LNCAP (cell line): ENCODE data around the gene MAST4.

Source experiments
- CTCF ChIP-seq: fragments of 450-650 bp; IDR thresholded peaks from 2 replicates; pipeline ENCODE4 v1.5.1; 2017; ENCODE audit warnings: mild to moderate bottlenecking

Gene MAST4

GRCh38 chr5:66789434-66789833 is 193.2 kb downstream of the MAST4 start:
- TF ChIP-seq CTCF = no peak

DNA sequence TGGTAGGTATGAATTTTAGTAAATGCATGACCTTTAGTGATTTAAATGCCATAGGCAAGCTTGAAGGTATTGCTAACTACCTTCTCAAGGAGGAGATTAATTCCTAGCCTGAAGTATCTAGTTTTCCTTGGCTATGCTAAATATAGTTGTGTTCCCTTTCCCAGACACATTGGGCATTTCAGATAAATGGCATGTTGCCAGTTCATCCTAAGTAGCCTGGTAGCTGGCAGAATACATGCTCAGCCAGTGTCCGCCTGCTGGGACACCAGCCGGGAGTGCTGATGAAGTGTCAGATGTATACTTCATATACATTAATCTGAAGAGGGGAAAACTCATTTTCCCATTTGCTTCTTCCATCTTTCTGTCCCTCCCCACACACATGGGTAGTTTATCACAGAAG is 196.9 kb downstream of the MAST4 start:
- TF ChIP-seq CTCF = no peak

- no peak for TF ChIP-seq CTCF
Observed at GRCh38 chr5:66795682-66796081, 199.5 kb downstream of the MAST4 start.

- TF ChIP-seq CTCF = peak; percentile 44; the same call in 1 of the 2 replicates
Observed at GRCh38 chr5:66796305-66797292, 200.4 kb downstream of the MAST4 start.

DNA sequence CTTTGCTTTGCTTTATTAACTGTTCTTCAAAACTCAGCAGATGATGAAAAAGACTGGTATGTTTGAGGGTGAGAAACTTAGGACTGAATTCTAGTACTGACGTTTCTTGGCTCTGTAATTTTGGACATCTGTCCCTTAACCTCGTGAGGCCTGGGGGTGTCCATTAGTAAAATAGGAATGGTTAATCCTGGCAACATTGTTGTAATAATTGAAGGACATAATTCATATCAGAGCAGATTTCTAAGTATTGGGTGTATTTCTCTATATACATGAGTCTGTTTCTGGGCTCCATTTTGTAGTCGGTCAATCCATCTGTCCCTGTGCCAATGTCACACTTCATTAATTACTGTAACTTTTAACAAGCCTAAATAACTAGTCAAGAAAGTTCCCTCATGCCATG is 206.7 kb downstream of the MAST4 start:
- TF ChIP-seq CTCF = no peak

DNA sequence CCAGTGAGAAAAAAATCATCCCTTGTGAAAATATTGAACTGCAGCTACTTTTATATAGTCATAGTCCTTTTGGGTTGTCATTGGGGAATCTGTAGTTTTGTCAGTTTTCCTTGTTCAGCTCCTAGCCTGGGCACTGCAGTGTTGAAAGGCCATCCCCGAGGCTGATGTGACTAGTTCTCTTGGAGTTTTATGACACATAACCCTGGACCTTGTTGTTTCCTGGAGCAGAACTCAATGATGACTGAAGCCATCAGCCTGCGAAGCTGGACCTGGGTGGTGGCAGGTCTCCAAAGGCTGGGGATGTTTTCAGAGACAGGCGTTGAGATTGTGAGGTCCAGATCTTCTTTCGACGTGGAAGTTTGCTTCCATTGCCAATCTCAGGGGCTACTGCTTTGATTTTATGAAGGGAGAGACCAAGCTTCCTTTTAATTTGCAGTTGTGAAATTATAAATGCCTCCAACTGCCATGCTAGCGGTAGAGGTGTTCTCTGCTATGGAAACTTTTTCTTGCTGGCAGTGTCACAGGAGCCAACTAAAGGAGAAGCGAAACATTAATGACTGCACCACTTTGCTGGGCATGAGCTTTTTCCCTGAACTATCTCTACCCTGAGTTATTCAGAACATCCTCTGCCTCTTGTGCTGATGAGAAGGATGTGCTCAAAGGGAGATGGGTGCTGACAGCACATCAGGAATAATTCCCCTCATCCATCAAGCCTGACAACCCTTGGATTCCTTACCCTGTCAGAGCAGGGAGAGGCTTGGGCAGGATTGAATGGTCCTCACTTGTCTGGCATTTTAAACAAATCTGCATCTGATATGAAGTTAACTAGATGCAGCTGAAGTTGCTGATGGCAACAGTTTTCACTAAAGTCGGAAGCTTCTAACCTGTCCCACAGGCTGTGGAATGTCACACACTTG is 209.6 kb downstream of the MAST4 start:
- no peak for TF ChIP-seq CTCF

GRCh38 chr5:66807743-66808142 is 211.6 kb downstream of the MAST4 start:
- peak; percentile 66 for TF ChIP-seq CTCF
